Memory B cell (primary cell): Measurements from ENCODE around the gene RAB3B.
"Not testable (repeated sequence)": the region's sequence is repeated elsewhere in the genome, so short reads cannot be mapped to it uniquely, and the experiment has no call there.

ENCODE experiments used
- ATAC-seq: fragments of 150-1000 bp; cut with Tn5 transposase; 2 replicates; pipeline ENCODE4 v1.10.0; 2021; ENCODE audit warnings: low read depth, mild to moderate bottlenecking, moderate library complexity
- DNase-seq, 2 donors: peaks; one replicate each; pipeline ENCODE4 v3.0.0; 2022; ENCODE audit warnings: low spot score in 2 of 2
- H3K27ac Mint-ChIP-seq: one replicate; pipeline ENCODE4 v1.8.0; 2022; ENCODE audit warnings: mild to moderate bottlenecking, moderate library complexity, mixed read lengths
- H3K27me3 Mint-ChIP-seq: one replicate; pipeline ENCODE4 v1.8.0; 2022; ENCODE audit warnings: mixed read lengths
- H3K36me3 Mint-ChIP-seq: one replicate; pipeline ENCODE4 v1.8.0; 2022; ENCODE audit warnings: mild to moderate bottlenecking, mixed read lengths
- H3K4me1 Mint-ChIP-seq: one replicate; pipeline ENCODE4 v1.8.0; 2022; ENCODE audit warnings: mixed read lengths
- H3K4me3 Mint-ChIP-seq: one replicate; pipeline ENCODE4 v1.8.0; 2022; ENCODE audit warnings: mild to moderate bottlenecking, moderate library complexity, mixed read lengths
- H3K9me3 Mint-ChIP-seq: one replicate; pipeline ENCODE4 v1.8.0; 2022; ENCODE audit warnings: mixed read lengths

Gene RAB3B

GRCh38 chr1:51907079-51907702 is 83.3 kb downstream of the RAB3B start:
- Mint-ChIP-seq H3K36me3 (peaks cover 2% of the 10 kb centered on the region), H3K27ac (peak overlapping the region; percentile 35), H3K4me1 (peaks cover 8% of the 10 kb centered on the region), H3K4me3 (no peak overlapping the region), H3K9me3 (peaks cover 2% of the 10 kb centered on the region), H3K27me3 (peaks cover 7% of the 10 kb centered on the region)
- ATAC-seq (no peak), DNase-seq (no peak)

GRCh38 chr1:51906306-51907078 is 84.0 kb downstream of the RAB3B start:
- Mint-ChIP-seq H3K36me3 (peaks cover 2% of the 10 kb centered on the region), H3K4me1 (peaks cover 8% of the 10 kb centered on the region), H3K27ac (peak overlapping the region; percentile 77), H3K27me3 (peaks cover 7% of the 10 kb centered on the region), H3K9me3 (peaks cover 2% of the 10 kb centered on the region), H3K4me3 (no peak overlapping the region)
- ATAC-seq (no peak), DNase-seq (no peak)

- Mint-ChIP-seq H3K4me1 (peaks cover 6% of the 10 kb centered on the region), H3K27me3 (peaks cover 14% of the 10 kb centered on the region), H3K36me3 (peaks cover 4% of the 10 kb centered on the region), H3K9me3 (peaks cover 2% of the 10 kb centered on the region), H3K4me3 (no peak overlapping the region), H3K27ac (no peak overlapping the region)
- no peak for ATAC-seq
- DNase-seq = no peak
Measured at GRCh38 chr1:51902456-51902855, 88.0 kb downstream of the RAB3B start.

DNA sequence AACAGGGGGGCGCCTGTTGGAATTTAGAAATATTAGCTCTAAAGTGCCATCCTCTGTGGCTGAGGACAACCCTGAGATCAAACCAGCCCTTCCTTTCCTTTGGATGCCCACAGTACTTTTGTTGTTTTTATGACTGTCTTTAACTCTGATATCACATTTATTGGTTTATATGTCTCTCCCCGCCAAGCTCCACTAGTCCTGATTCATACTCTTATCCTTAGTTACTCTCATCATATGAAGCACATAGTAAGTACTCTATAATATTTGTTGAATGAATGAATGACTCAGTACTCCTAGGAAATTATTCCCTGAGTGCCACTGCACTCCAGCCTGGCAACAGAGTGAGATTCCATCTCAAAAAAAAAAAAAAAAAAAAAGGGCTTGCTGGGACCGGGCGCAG is 89.3 kb downstream of the RAB3B start:
- Mint-ChIP-seq H3K4me1 (no peaks in the 10 kb centered on the region), H3K4me3 (no peak overlapping the region), H3K9me3 (no peaks in the 10 kb centered on the region), H3K27ac (no peak overlapping the region), H3K27me3 (peaks cover 17% of the 10 kb centered on the region), H3K36me3 (peaks cover 2% of the 10 kb centered on the region)
- DNase-seq (no peak), ATAC-seq (no peak)

DNA sequence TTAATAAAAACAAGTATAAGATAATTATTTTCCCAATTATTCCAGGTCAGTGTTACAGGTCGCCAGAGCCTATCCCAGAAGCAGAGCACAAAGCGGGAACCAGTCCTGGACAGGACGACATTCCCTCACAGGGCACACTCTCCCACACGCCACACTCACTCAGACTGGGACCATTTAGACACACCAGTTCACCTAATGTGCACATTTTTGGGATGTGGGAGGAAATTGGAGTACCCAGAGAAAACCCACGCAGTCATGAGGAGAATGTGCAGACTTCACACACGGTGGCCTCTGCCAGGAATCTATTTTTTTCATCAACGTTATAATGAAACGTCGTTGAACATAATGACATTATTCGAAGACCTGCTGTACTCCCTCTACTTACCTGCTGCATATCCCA is 91.5 kb downstream of the RAB3B start:
- Mint-ChIP-seq H3K36me3 (peaks cover 2% of the 10 kb centered on the region), H3K27ac (no peak overlapping the region), H3K9me3 (no peaks in the 10 kb centered on the region), H3K27me3 (peaks cover 24% of the 10 kb centered on the region), H3K4me3 (no peak overlapping the region), H3K4me1 (no peaks in the 10 kb centered on the region)
- ATAC-seq (no peak), DNase-seq (no peak)

DNA sequence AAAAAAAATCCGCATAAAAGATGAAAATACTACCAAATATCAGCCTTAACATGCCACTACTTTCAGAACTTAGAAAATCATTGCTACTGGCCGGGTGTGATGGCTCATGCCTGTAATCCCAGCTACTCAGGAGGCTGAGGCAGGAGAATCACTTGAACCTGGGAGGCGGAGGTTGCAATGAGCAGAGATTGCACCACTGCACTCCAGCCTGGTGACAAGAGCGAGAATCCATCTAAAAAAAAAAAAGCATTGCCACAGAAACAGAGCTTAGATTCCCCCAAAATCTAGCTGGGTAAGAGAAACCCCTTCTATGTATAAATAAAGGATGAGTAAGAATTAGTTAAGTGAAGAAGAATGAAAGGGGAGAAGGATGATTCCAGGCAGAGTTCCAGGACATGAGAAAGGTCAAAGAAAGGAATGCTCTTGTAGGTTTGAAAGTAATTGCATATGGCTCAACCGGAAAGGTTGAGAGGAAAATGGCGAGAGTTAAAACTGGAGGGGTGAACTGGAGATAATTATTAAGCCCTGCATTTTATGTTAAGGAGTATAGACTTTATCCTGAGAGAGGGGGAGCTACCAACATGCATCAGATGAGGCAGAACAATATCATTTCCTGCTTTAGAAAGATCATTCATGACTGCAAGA is 92.3 kb downstream of the RAB3B start:
- Mint-ChIP-seq H3K9me3 (no peaks in the 10 kb centered on the region), H3K36me3 (peaks cover 2% of the 10 kb centered on the region), H3K4me3 (no peak overlapping the region), H3K27ac (no peak overlapping the region), H3K4me1 (no peaks in the 10 kb centered on the region), H3K27me3 (peaks cover 24% of the 10 kb centered on the region)
- DNase-seq (no peak), ATAC-seq (no peak)

DNA sequence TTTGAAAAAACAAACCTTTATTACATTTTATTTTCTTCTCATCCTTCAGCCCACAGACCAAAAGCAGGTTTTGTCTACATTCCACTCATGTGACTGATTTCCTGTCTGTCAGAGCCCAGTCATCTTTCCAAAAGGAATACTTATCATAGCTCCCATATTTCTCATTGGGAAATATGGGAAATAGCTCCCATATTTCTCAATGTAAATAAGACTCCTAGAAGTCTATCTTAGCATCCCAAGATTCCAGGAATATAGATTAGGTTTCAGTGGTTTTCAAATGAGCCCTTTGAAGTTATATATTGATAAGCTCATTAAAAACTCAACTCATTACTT is 92.8 kb downstream of the RAB3B start:
- Mint-ChIP-seq H3K4me1 (no peaks in the 10 kb centered on the region), H3K9me3 (no peaks in the 10 kb centered on the region), H3K36me3 (peaks cover 2% of the 10 kb centered on the region), H3K27me3 (peaks cover 24% of the 10 kb centered on the region), H3K27ac (no peak overlapping the region), H3K4me3 (no peak overlapping the region)
- DNase-seq = no peak
- ATAC-seq = no peak

GRCh38 chr1:51894748-51895147 is 95.8 kb downstream of the RAB3B start:
- ATAC-seq, H3K27ac Mint-ChIP-seq: not testable (repeated sequence)

DNA sequence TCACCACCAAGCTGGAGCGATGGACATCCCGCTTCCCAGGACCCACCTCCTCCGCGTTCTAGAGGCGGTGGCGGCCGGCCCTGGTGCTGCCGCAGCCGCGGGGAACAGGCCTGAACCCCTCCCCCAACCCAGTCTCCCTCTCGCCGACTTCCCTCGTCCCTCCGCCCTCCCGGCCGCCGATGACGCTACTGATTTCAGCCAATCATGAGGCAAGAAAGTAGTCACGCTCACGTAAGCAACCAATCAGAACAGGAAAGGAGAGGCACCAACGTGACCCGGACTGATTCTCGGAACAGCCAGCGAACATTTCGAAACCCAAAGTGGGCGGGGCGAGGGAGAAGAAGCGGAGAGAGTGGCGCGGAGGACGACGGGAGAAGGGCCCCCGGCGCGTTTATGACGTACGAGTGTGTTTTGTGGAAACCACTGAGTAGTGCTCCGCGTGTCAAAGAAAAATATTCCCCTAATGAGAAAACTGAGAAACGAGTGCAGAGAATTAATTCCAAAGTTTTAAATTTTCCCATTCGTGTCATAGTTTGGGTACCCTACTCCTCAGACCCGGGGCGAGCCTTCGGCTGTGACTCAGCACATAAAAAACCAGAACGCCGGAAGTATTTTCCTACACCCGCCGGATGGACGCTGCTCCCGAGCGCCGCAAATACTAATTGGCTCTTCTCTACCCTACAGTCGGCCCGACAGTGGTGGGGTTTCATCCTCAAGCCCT is 111.7 kb downstream of the RAB3B start, which contains the start of gene NRDC:
NRDC (minus strand) TSS at position 112 of the 721 bp plus-strand sequence. CDS start 112 bp downstream, outside the sequence.
- Mint-ChIP-seq H3K36me3 (no peaks in the 10 kb centered on the region), H3K27me3 (peaks cover 2% of the 10 kb centered on the region), H3K4me1 (peaks cover 14% of the 10 kb centered on the region), H3K4me3 (no peak within 1 kb of the TSS), H3K9me3 (no peaks in the 10 kb centered on the region), H3K27ac (no peak within 1 kb of the TSS)
- ATAC-seq (peak; percentile 89), DNase-seq (peak; percentile 94 to 98)

More at GRCh38 chr1:51894748-51895147, 95.8 kb downstream of the RAB3B start:
- peaks cover 28% of the 10 kb centered on the region for H3K27me3 Mint-ChIP-seq
- not testable (repeated sequence) for H3K4me3 Mint-ChIP-seq, DNase-seq, H3K9me3 Mint-ChIP-seq, H3K4me1 Mint-ChIP-seq, H3K36me3 Mint-ChIP-seq

- Mint-ChIP-seq H3K9me3 (no peaks in the 10 kb centered on the region), H3K27ac (no peak overlapping the region), H3K36me3 (no peaks in the 10 kb centered on the region), H3K27me3 (peaks cover 2% of the 10 kb centered on the region), H3K4me3 (no peak overlapping the region), H3K4me1 (peaks cover 14% of the 10 kb centered on the region)
- ATAC-seq (no peak), DNase-seq (no peak)
Measured at GRCh38 chr1:51878308-51878615, 112.2 kb downstream of the RAB3B start.

GRCh38 chr1:51877434-51878307 is 112.8 kb downstream of the RAB3B start:
- ATAC-seq = no peak
- Mint-ChIP-seq H3K27ac (no peak overlapping the region), H3K4me3 (no peak overlapping the region), H3K27me3 (peaks cover 2% of the 10 kb centered on the region), H3K9me3 (no peaks in the 10 kb centered on the region), H3K36me3 (no peaks in the 10 kb centered on the region), H3K4me1 (peaks cover 12% of the 10 kb centered on the region)
- no peak for DNase-seq

GRCh38 chr1:51875836-51876235 is 114.7 kb downstream of the RAB3B start:
- peaks cover 6% of the 10 kb centered on the region for H3K36me3 Mint-ChIP-seq
- H3K4me3 Mint-ChIP-seq = no peak overlapping the region
- no peak overlapping the region for H3K27ac Mint-ChIP-seq
- H3K27me3 Mint-ChIP-seq = no peaks in the 10 kb centered on the region
- DNase-seq = no peak
- ATAC-seq = no peak
- peaks cover 25% of the 10 kb centered on the region for H3K4me1 Mint-ChIP-seq
- no peaks in the 10 kb centered on the region for H3K9me3 Mint-ChIP-seq

DNA sequence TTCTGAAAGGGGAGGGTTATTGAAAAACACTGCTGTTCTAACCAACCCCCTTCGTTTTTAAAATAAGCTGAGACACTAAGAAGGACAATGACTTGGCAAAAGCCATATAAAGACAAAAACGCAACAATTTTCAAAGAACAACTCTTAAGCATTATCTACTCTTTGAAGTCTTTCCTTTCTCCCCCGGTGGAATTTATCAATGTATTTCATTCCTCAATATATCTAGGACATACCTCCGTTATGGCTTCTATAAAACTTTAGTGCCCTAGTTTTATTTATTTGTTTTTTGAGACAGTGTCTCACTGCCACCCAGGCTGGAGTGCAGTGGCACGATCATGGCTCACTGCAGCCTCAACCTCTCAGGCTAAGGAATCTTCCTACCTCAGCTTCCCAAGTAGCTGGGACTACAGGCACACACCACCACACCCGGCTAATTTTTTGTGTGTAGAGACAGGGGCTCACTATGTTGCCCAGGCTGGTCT is 115.2 kb downstream of the RAB3B start:
- no peaks in the 10 kb centered on the region for H3K9me3 Mint-ChIP-seq
- DNase-seq = no peak
- ATAC-seq = no peak
- no peak overlapping the region for H3K4me3 Mint-ChIP-seq
- H3K27ac Mint-ChIP-seq = no peak overlapping the region
- H3K4me1 Mint-ChIP-seq = peaks cover 26% of the 10 kb centered on the region
- peaks cover 6% of the 10 kb centered on the region for H3K36me3 Mint-ChIP-seq
- no peaks in the 10 kb centered on the region for H3K27me3 Mint-ChIP-seq
